Measurements from ENCODE around the gene TLE3.
A peak's percentile ranks its signal among the peaks of the same experiment; 100 is the strongest.

DNA sequence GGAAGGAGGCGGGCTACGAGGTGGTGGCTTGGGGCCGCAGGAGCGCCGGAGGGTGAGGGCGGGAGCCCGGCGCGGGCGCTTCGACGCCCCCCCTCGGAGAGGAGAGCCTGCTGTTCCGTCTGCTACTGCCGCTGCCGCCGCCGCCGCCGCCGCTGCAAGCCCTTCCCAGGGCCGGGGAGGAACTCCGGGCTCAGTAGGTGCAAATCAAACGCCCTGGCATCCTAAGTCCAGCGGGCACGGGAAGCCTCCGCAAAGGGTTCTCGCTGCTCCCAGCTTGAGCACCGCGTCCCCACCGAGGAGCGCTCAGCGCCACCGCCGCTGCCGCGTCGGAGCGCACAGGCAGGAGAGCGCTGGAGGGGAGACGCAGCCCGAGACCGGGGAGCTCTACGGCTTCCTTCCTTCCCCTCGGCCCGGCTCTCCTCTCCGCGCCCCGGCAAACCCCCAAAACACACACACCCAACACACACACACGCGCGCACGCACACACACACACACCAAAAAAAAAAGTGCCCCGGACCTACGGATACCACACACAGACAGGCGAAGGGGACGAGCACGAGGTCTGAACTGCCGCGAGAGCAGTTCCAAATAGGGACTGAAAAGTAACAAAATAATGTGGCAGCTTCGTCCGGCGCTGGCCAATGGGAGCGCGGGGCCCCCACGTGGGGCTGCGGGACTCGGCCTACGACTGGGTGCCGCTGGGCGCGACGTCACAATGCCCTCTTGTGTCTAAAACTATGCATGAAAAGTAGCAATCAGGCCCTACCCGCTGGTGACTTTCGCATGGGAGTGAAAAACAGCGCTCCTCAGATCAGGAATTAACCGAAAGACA lies at the start of gene TLE3:
- TF ChIP-seq, protein P1, sequence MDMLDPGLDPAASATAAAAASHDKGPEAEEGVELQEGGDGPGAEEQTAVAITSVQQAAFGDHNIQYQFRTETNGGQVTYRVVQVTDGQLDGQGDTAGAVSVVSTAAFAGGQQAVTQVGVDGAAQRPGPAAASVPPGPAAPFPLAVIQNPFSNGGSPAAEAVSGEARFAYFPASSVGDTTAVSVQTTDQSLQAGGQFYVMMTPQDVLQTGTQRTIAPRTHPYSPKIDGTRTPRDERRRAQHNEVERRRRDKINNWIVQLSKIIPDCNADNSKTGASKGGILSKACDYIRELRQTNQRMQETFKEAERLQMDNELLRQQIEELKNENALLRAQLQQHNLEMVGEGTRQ (IDR thresholded peaks at IDR 0.05; ENCODE audit: low read depth, low read length), result peak; percentile 95
- TF ChIP-seq, protein P2, sequence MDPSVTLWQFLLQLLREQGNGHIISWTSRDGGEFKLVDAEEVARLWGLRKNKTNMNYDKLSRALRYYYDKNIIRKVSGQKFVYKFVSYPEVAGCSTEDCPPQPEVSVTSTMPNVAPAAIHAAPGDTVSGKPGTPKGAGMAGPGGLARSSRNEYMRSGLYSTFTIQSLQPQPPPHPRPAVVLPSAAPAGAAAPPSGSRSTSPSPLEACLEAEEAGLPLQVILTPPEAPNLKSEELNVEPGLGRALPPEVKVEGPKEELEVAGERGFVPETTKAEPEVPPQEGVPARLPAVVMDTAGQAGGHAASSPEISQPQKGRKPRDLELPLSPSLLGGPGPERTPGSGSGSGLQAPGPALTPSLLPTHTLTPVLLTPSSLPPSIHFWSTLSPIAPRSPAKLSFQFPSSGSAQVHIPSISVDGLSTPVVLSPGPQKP (IDR thresholded peaks at IDR 0.05; ENCODE audit: borderline replicate concordance, low read depth, low read length), result no peak
